B cell (primary cell): Measurements from ENCODE around the gene LAMA3. TPM values are rescaled to one million over a fixed set of nuclear protein-coding genes. Genes with fewer than 3 reads are reported as not detected.

Source experiments
- ATAC-seq: fragments of 200-7000 bp; cut with Tn5 transposase; one replicate; pipeline ENCODE4 v1.10.0; 2021; ENCODE audit warnings: low read depth, mild to moderate bottlenecking, moderate number of reproducible peaks, moderate library complexity
- CTCF ChIA-PET: fragments of 350-600 bp; sonication (Branson Sonifier 250); formaldehyde crosslinking; loops from one replicate; lab custom pipeline; 2021; ENCODE audit warnings: antibody characterized with exemption, inconsistent platforms; lab: Charles Lee
- POLR2A ChIA-PET: fragments of 350-600 bp; sonication (Branson Sonifier 250); formaldehyde crosslinking; loops from one replicate; lab custom pipeline; 2021; ENCODE audit warnings: antibody characterized with exemption; lab: Charles Lee
- DNase-seq: peaks from one replicate; pipeline ENCODE4 v3.0.0; 2013
- H2AFZ ChIP-seq: 2 replicates; pipeline ENCODE4 v1.6.1; 2012; ENCODE audit warnings: mild to moderate bottlenecking, low read depth, low read length; ENCODE audit not compliant: insufficient read depth, poor library complexity, severe bottlenecking
- H3K27ac ChIP-seq, 2 donors: 1 replicate in 1 of 2; 2 replicates in 1 of 2; pipeline ENCODE4 v1.5.1; 2012 to 2013; ENCODE audit warnings: low read length in 2 of 2, mild to moderate bottlenecking in 2 of 2, moderate library complexity in 1 of 2
- H3K27me3 ChIP-seq, 4 experiments: fragments of 200-600 bp in 1 of 4; sonication (generic) in 1 of 4; replicated peaks in 1 of 4; 1 replicate in 2 of 4; 2 replicates in 2 of 4; pipeline versions ENCODE4 v1.6.1 to v1.7.0; 2013 to 2016; ENCODE audit warnings: low read length in 3 of 4, mild to moderate bottlenecking in 2 of 4, mixed read lengths in 1 of 4, moderate library complexity in 1 of 4; ENCODE audit not compliant: insufficient read depth in 4 of 4, control insufficient read depth in 3 of 4; ENCODE audit errors: control extremely low read depth in 1 of 4
- H3K36me3 ChIP-seq, 2 experiments: replicated peaks in 1 of 2; 1 replicate in 1 of 2; 2 replicates in 1 of 2; pipeline versions ENCODE4 v1.6.1 to v1.7.1; 2013; ENCODE audit warnings: low read length in 1 of 2; ENCODE audit not compliant: insufficient read depth in 2 of 2, control insufficient read depth in 1 of 2; ENCODE audit errors: control extremely low read depth in 1 of 2, extremely low read depth in 1 of 2
- H3K4me1 ChIP-seq, 2 donors: fragments of 200-600 bp in 1 of 2; sonication (generic) in 1 of 2; 1 replicate in 1 of 2; 2 replicates in 1 of 2; pipeline versions ENCODE4 v1.5.1 to v1.6.1; 2013 to 2017; ENCODE audit warnings: low read length in 2 of 2; ENCODE audit not compliant: control insufficient read depth in 2 of 2, insufficient read depth in 2 of 2
- H3K4me2 ChIP-seq: replicated peaks from 2 replicates; pipeline ENCODE3; 2012; ENCODE audit warnings: mild to moderate bottlenecking, low read depth, low read length; ENCODE audit not compliant: poor library complexity, severe bottlenecking
- H3K4me3 ChIP-seq, 5 experiments: fragments of 200-600 bp in 1 of 5; sonication (generic) in 1 of 5; 1 replicate in 3 of 5; 2 replicates in 2 of 5; pipeline versions ENCODE4 v1.5.1 to v1.7.0; 2011 to 2016; ENCODE audit warnings: low read length in 4 of 5, mild to moderate bottlenecking in 4 of 5, low read depth in 2 of 5, control low read depth in 1 of 5, moderate library complexity in 1 of 5; ENCODE audit not compliant: insufficient read depth in 1 of 5; ENCODE audit errors: control extremely low read depth in 1 of 5, extremely low read depth in 1 of 5
- H3K79me2 ChIP-seq: fragments of 200-600 bp; sonication (generic); one replicate; pipeline ENCODE4 v1.6.0; 2016; ENCODE audit warnings: low read length; ENCODE audit not compliant: control insufficient read depth, insufficient read depth
- H3K9ac ChIP-seq: fragments of 200-600 bp; sonication (generic); 2 replicates; pipeline ENCODE4 v1.6.1; 2017; ENCODE audit warnings: mild to moderate bottlenecking, low read length, moderate library complexity
- H3K9me3 ChIP-seq, 3 donors: one replicate each; pipeline versions ENCODE4 v1.6.1 to v1.7.1; 2013; ENCODE audit warnings: low read length in 2 of 3; ENCODE audit not compliant: control insufficient read depth in 2 of 3, insufficient read depth in 1 of 3; ENCODE audit errors: control extremely low read depth in 1 of 3
- H4K20me1 ChIP-seq: 2 replicates; pipeline ENCODE4 v1.6.0; 2012; ENCODE audit warnings: mild to moderate bottlenecking, low read length; ENCODE audit not compliant: insufficient read depth, control insufficient read depth, poor library complexity, severe bottlenecking
- H3K27ac Mint-ChIP-seq: one replicate; pipeline ENCODE4 v1.8.0; 2021; ENCODE audit warnings: mixed read lengths
- H3K27me3 Mint-ChIP-seq: one replicate; pipeline ENCODE4 v1.8.0; 2021; ENCODE audit warnings: mixed read lengths
- H3K4me1 Mint-ChIP-seq: one replicate; pipeline ENCODE4 v1.8.0; 2021; ENCODE audit warnings: mixed read lengths
- H3K4me3 Mint-ChIP-seq: one replicate; pipeline ENCODE4 v1.8.0; 2021; ENCODE audit warnings: mixed read lengths
- H3K9me3 Mint-ChIP-seq: one replicate; pipeline ENCODE4 v1.8.0; 2022; ENCODE audit warnings: mixed read lengths; ENCODE audit not compliant: insufficient read depth
- CTCF ChIP-seq: fragments of 200-600 bp; IDR thresholded peaks from one replicate; pipeline ENCODE4 v1.8.0; 2022; ENCODE audit warnings: antibody characterized with exemption, mild to moderate bottlenecking
- EZH2 ChIP-seq: IDR thresholded peaks from 2 replicates; pipeline ENCODE4 v1.6.1; 2012; ENCODE audit warnings: borderline replicate concordance, low read depth, mild to moderate bottlenecking, moderate library complexity, low read length; ENCODE audit not compliant: insufficient read depth, poor library complexity, severe bottlenecking
- WGBS: methylation state at CpG from one replicate; pipeline ENCODE4 v1.1.5; 2013; ENCODE audit warnings: missing lambda C conversion rate; ENCODE audit not compliant: insufficient coverage; 5-methylcytosine and 5-hydroxymethylcytosine counted together
- intact Hi-C: fragments of 100-400 bp; cut with micrococcal nuclease; formaldehyde crosslinking; loops from one replicate; pipeline ENCODE4 v1.10.0; 2022
- polyA plus RNA-seq: library from polyadenylated mRNA; depleted of rRNA; stranded (reverse); fragments of >200 nt; gene quantifications from 2 replicates; pipeline ENCODE4 v1.2.3, GENCODE V29; 2012
- total RNA-seq, 2 donors: library from RNA; stranded (reverse); fragments of 120-200 nt in 1 of 2; gene quantifications; 1 replicate in 1 of 2; 2 replicates in 1 of 2; pipeline versions ENCODE4 v1.2.3 to v1.2.4, GENCODE V29; 2013 to 2022

Gene LAMA3
- total and polyA plus RNA-seq, 2 donors (not counting 1 experiment from before 2014, with no cell fraction given), result 0.03 to 0.32 TPM

- Mint-ChIP-seq H3K27me3 (peaks cover 32% of the 10 kb centered on the region), H3K4me1 (peaks cover 2% of the 10 kb centered on the region), H3K4me3 (no peak overlapping the region), H3K9me3 (no peaks in the 10 kb centered on the region), H3K27ac (no peak overlapping the region)
- Histone ChIP-seq H3K27ac (no peak overlapping the region), H3K9me3 (peaks cover 0 to under 1% (median 0%) of the 10 kb centered on the region in 3 donors), H3K4me1 (no peaks in the 10 kb centered on the region), H3K36me3 (no peaks in the 10 kb centered on the region), H3K79me2 (no peaks in the 10 kb centered on the region), H3K9ac (no peak overlapping the region), H3K4me3 (no peak overlapping the region), H3K4me2 (no peak overlapping the region), H4K20me1 (no peaks in the 10 kb centered on the region), H2AFZ (no peak overlapping the region), H3K27me3 (peaks cover 0 to 6% (median 1%) of the 10 kb centered on the region in 4 experiments)
- WGBS, result 92% methylated on average over 8 of the region's 8 CpGs
- DNase-seq (no peak), ATAC-seq (no peak)
- ChIA-PET POLR2A (no interaction called here), CTCF (no interaction called here)
- intact Hi-C loops, result no loop called here
- TF ChIP-seq EZH2, result no peak
- TF ChIP-seq CTCF, result no peak
Observed at GRCh38 chr18:23701544-23702064, 12.4 kb downstream of the LAMA3 start.

GRCh38 chr18:23702606-23703005, 13.4 kb downstream of the LAMA3 start:
- H3K9ac ChIP-seq, result no peak overlapping the region
- peaks cover 0 to 6% (median 3%) of the 10 kb centered on the region in 4 experiments for H3K27me3 ChIP-seq
- no peak overlapping the region for H3K27ac ChIP-seq
- POLR2A ChIA-PET, result no interaction called here
- Mint-ChIP-seq H3K27me3 (peaks cover 29% of the 10 kb centered on the region), H3K9me3 (no peaks in the 10 kb centered on the region), H3K27ac (no peak overlapping the region), H3K4me1 (peaks cover 2% of the 10 kb centered on the region), H3K4me3 (no peak overlapping the region)
- intact Hi-C loops, result no loop called here
- 90% methylated on average over 2 of the region's 4 CpGs for WGBS
- DNase-seq (no peak), ATAC-seq (no peak)
- H3K9me3 ChIP-seq, result peaks cover 0 to 5% (median 0%) of the 10 kb centered on the region in 3 donors
- H2AFZ ChIP-seq, result no peak overlapping the region
- no peaks in the 10 kb centered on the region for H3K79me2 ChIP-seq
- H3K4me3 ChIP-seq, result no peak overlapping the region
- H3K36me3 ChIP-seq, result no peaks in the 10 kb centered on the region
- no peak overlapping the region for H3K4me2 ChIP-seq
- TF ChIP-seq CTCF, result no peak
- no peak for TF ChIP-seq EZH2
- CTCF ChIA-PET, result no interaction called here
- no peaks in the 10 kb centered on the region for H3K4me1 ChIP-seq
- no peaks in the 10 kb centered on the region for H4K20me1 ChIP-seq
